ENCODE measurements around the gene CA11.
"Not testable (repeated sequence)": the region's sequence is repeated elsewhere in the genome, so short reads cannot be mapped to it uniquely, and the experiment has no call there.

The CA11 gene

GRCh38 chr19:48668761-48669160 lies 22.8 kb upstream of the CA11 start:
- no peak for ATAC-seq

- no peak for ATAC-seq
Observed at GRCh38 chr19:48668332-48668731, 22.3 kb upstream of the CA11 start.

- ATAC-seq = no peak
Observed at GRCh38 chr19:48665786-48666185, 19.8 kb upstream of the CA11 start.

- no peak for ATAC-seq
Observed at GRCh38 chr19:48664476-48664875, 18.5 kb upstream of the CA11 start.

GRCh38 chr19:48663667-48664066 lies 17.7 kb upstream of the CA11 start:
- no peak for ATAC-seq

- ATAC-seq = no peak
Observed at GRCh38 chr19:48661711-48662090, 15.7 kb upstream of the CA11 start.

- peak; percentile 94 to 95 for ATAC-seq
Observed at GRCh38 chr19:48660852-48661710, 15.1 kb upstream of the CA11 start.

- ATAC-seq = no peak
Observed at GRCh38 chr19:48659768-48660167, 13.8 kb upstream of the CA11 start.

- no peak for ATAC-seq
Observed at GRCh38 chr19:48658483-48658882, 12.5 kb upstream of the CA11 start.

- not testable (repeated sequence) for ATAC-seq
Observed at GRCh38 chr19:48657828-48658227, 11.8 kb upstream of the CA11 start.

- ATAC-seq = no peak
Observed at GRCh38 chr19:48656840-48657474, 11.0 kb upstream of the CA11 start.

GRCh38 chr19:48654299-48655059 lies 8.5 kb upstream of the CA11 start:
- ATAC-seq = no peak

- no peak for ATAC-seq
Observed at GRCh38 chr19:48651683-48652048, 5.7 kb upstream of the CA11 start.

- no peak for ATAC-seq
Observed at GRCh38 chr19:48650974-48651682, 5.1 kb upstream of the CA11 start.

GRCh38 chr19:48648134-48648533 lies 2.1 kb upstream of the CA11 start:
- no peak for ATAC-seq

GRCh38 chr19:48646722-48647216 lies 782 bp upstream of the CA11 start:
- no peak for ATAC-seq

- ATAC-seq = no peak
Observed at GRCh38 chr19:48645620-48646000, 377 bp downstream of the CA11 start.

- ATAC-seq = peak; percentile 78 to 80
Observed at GRCh38 chr19:48644839-48645619, 958 bp downstream of the CA11 start.

- no peak for ATAC-seq
Observed at GRCh38 chr19:48644355-48644754, 1.6 kb downstream of the CA11 start.

GRCh38 chr19:48642862-48643261 lies 3.1 kb downstream of the CA11 start:
- no peak for ATAC-seq

- no peak for ATAC-seq
Observed at GRCh38 chr19:48641850-48642249, 4.1 kb downstream of the CA11 start.
